Thoracic aorta (tissue), 2 donors: ENCODE results near the gene GPBP1L1. TPM values are rescaled to one million over a fixed set of nuclear protein-coding genes. Genes with fewer than 3 reads are reported as not detected.
"Not testable (repeated sequence)": the region's sequence is repeated elsewhere in the genome, so short reads cannot be mapped to it uniquely, and the experiment has no call there.

ENCODE experiments used
- ATAC-seq: fragments of 150-250 bp; one replicate; pipeline ENCODE4 v1.8.0; 2017; ENCODE audit warnings: low read depth; ENCODE audit not compliant: insufficient number of reproducible peaks, low FRiP score
- DNase-seq: peaks from one replicate; pipeline ENCODE4 v3.0.0-alpha.2; 2020; ENCODE audit warnings: low spot score
- H3K27ac ChIP-seq, 2 donors: fragments of 200-600 bp; sonication (generic); 1 replicate in 1 of 2; 2 replicates in 1 of 2; pipeline ENCODE4 v1.5.1; 2016; ENCODE audit warnings: mild to moderate bottlenecking in 2 of 2, moderate library complexity in 2 of 2
- H3K27me3 ChIP-seq: fragments of 200-600 bp; sonication (generic); replicated peaks from 2 replicates; pipeline ENCODE4 v1.6.0; 2016; ENCODE audit warnings: mild to moderate bottlenecking; ENCODE audit not compliant: insufficient read depth
- H3K36me3 ChIP-seq: fragments of 200-600 bp; sonication (generic); one replicate; pipeline ENCODE4 v1.5.1; 2016
- H3K4me1 ChIP-seq, 2 donors: fragments of 200-600 bp; sonication (generic); 1 replicate in 1 of 2; 2 replicates in 1 of 2; pipeline versions ENCODE4 v1.5.1 to v1.6.0; 2016; ENCODE audit warnings: low read depth in 2 of 2, mild to moderate bottlenecking in 1 of 2; ENCODE audit not compliant: control insufficient read depth in 1 of 2
- H3K4me3 ChIP-seq: fragments of 200-600 bp; sonication (generic); 2 replicates; pipeline ENCODE4 v1.5.1; 2016; ENCODE audit warnings: mild to moderate bottlenecking
- H3K9me3 ChIP-seq: fragments of 200-600 bp; sonication (generic); 2 replicates; pipeline ENCODE4 v1.5.1; 2016
- total RNA-seq, 2 donors: library from RNA; depleted of rRNA; stranded (reverse); fragments of >200 nt; gene quantifications; one replicate each; pipeline versions ENCODE4 v1.1.0 to v1.2.3, GENCODE V29; 2016
- TF ChIP-seq, protein P1 (sequence below): fragments of 200-600 bp; sonication (generic); IDR thresholded peaks from one replicate; pipeline ENCODE4 v1.5.1; 2019; ENCODE audit warnings: antibody characterized with exemption

GPBP1L1 gene, protein sequence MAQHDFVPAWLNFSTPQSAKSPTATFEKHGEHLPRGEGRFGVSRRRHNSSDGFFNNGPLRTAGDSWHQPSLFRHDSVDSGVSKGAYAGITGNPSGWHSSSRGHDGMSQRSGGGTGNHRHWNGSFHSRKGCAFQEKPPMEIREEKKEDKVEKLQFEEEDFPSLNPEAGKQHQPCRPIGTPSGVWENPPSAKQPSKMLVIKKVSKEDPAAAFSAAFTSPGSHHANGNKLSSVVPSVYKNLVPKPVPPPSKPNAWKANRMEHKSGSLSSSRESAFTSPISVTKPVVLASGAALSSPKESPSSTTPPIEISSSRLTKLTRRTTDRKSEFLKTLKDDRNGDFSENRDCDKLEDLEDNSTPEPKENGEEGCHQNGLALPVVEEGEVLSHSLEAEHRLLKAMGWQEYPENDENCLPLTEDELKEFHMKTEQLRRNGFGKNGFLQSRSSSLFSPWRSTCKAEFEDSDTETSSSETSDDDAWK
- total RNA-seq, result 100 to 1,000 TPM; 103 to 120 TPM

DNA sequence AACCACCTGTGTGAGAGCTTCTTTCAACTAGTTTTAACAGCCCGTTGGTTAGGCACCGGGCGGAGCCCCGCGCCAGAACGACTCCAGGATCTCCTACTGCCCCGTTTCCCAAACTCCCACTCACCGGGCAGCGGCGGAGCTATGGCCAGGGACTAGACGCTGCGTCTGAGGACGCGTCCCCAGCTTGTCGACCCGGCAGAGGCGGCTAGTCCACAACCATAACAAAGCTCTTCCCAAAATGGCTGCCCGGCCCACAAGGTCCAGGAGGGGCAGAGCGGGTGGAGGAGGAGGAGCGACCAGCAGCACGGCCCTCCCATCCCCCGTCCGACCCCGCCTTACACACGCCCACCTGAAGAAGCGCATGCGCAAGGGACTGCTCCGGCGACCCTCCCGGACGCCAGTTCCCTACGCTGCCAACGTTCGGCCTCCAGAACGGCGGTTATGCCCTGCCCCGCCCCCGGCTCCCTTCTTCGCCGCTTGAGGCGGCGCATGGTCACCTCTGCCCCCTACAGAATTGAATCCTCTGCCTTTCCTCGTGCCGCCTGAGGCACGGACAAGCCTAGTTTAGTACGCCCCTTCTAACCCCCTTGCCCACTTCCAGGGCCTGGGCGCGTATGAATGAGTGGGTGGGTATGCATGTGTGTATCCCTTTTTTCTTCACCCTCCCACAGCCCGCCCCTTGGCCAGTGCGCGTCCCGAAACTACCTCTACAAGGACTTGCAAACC is at the start of gene GPBP1L1:
Gene GPBP1L1, minus strand, starts transcription at position 246 of the 726 bp plus-strand sequence. CDS start 27,446 bp downstream, outside the sequence.
- peak within 1 kb of the TSS; percentile 95 for H3K4me3 ChIP-seq
- peak within 1 kb of the TSS; percentile 94 to 100 for H3K27ac ChIP-seq
- H3K4me1 ChIP-seq, result peaks cover 27 to 48% of the 10 kb centered on the region in 2 donors
- H3K9me3 ChIP-seq, result no peaks in the 10 kb centered on the region
- peak; percentile 78 for ATAC-seq
- no peaks in the 10 kb centered on the region for H3K27me3 ChIP-seq
- H3K36me3 ChIP-seq, result no peaks in the 10 kb centered on the region
- TF ChIP-seq, protein P1, sequence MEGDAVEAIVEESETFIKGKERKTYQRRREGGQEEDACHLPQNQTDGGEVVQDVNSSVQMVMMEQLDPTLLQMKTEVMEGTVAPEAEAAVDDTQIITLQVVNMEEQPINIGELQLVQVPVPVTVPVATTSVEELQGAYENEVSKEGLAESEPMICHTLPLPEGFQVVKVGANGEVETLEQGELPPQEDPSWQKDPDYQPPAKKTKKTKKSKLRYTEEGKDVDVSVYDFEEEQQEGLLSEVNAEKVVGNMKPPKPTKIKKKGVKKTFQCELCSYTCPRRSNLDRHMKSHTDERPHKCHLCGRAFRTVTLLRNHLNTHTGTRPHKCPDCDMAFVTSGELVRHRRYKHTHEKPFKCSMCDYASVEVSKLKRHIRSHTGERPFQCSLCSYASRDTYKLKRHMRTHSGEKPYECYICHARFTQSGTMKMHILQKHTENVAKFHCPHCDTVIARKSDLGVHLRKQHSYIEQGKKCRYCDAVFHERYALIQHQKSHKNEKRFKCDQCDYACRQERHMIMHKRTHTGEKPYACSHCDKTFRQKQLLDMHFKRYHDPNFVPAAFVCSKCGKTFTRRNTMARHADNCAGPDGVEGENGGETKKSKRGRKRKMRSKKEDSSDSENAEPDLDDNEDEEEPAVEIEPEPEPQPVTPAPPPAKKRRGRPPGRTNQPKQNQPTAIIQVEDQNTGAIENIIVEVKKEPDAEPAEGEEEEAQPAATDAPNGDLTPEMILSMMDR, result no peak
- DNase-seq, result peak; percentile 89

DNA sequence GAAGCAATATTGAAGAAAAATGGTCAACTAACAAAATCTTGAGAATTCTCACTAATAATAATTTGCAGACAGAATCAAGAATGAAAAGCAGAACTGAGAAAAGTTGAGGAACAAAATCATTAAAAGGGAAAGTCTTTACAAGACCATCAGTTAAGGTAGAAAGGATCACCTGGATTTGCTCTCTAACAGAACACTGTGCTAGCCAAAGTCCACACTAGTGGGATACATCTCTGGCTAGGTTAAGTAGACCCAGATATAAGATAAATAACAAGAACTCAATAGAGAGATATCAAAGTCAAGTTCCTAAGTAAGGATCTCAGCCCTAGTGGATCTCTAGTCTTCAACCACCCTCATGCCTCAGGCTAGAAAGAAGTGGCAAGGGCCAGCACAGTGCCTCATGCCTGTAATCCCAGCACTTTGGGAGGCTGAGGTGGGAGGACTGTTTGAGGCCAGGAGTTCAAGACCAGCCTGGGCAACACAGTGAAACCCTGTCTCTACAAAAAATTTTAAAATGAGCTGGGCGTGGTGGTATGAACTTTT is 44.5 kb upstream of the GPBP1L1 start:
- no peak for ATAC-seq
- Histone ChIP-seq H3K9me3 (no peaks in the 10 kb centered on the region), H3K27me3 (no peaks in the 10 kb centered on the region), H3K4me3 (no peak overlapping the region), H3K4me1 (no peaks in the 10 kb centered on the region), H3K36me3 (peaks cover 3% of the 10 kb centered on the region), H3K27ac (no peak overlapping the region)
- TF ChIP-seq, protein P1, result no peak
- no peak for DNase-seq

DNA sequence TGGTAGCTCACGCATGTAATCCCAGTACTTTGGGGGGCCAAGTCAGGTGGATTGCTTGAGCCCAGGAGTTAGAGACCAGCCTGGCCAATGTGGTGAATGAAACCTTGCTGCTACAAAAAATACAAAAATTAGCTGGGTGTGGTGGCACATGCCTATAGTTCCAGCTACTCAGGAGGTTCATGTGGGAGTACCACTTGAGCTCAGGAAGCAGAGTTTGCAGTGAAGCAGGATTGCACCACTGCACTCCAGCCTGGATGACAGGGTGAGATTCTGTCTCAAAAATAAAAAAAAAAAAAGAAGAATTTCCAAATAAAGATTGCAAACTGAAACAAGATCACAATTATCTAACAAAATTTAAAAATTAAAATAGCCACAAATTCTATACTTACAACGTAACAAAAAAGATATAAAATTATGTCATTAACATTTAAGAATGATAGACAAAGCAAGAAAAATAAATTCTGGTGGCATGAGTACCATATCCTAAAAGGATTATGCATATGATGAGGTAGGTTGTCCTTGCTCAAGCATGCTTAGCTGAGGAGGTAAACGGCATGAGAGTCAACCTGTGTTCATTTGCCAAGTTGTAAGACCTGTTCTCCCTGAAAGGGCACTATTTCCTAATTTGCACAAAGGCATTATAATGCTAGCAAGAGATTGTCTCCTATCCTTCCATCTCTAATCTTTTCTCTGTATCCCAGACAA is 43.9 kb upstream of the GPBP1L1 start:
- no peaks in the 10 kb centered on the region for H3K27me3 ChIP-seq
- no peaks in the 10 kb centered on the region for H3K9me3 ChIP-seq
- DNase-seq (no peak), ATAC-seq (no peak)
- no peak overlapping the region for H3K27ac ChIP-seq
- TF ChIP-seq, protein P1, result no peak
- no peak overlapping the region for H3K4me3 ChIP-seq
- H3K4me1 ChIP-seq, result no peaks in the 10 kb centered on the region
- peaks cover 3% of the 10 kb centered on the region for H3K36me3 ChIP-seq

DNA sequence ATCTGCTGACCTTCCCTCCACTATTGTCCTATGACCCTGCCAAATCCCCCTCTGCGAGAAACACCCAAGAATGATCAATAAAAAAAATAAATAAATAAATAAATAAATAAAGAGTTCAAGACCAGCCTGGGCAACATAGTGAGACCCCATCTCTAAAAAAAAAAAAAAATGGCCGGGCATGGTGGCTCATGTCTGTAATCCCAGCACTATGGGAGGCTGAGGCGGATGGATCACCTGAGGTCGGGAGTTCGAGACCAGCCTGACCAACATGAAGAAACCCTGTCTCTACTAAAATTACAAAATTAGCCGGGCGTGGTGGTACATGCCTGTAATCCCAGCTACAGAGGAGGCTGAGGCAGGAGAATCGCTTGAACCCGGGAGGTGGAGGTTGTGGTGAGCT is 39.7 kb upstream of the GPBP1L1 start:
- not testable (repeated sequence) for H3K27me3 ChIP-seq, H3K27ac ChIP-seq, H3K9me3 ChIP-seq, H3K4me1 ChIP-seq, ATAC-seq, DNase-seq, H3K36me3 ChIP-seq, H3K4me3 ChIP-seq

DNA sequence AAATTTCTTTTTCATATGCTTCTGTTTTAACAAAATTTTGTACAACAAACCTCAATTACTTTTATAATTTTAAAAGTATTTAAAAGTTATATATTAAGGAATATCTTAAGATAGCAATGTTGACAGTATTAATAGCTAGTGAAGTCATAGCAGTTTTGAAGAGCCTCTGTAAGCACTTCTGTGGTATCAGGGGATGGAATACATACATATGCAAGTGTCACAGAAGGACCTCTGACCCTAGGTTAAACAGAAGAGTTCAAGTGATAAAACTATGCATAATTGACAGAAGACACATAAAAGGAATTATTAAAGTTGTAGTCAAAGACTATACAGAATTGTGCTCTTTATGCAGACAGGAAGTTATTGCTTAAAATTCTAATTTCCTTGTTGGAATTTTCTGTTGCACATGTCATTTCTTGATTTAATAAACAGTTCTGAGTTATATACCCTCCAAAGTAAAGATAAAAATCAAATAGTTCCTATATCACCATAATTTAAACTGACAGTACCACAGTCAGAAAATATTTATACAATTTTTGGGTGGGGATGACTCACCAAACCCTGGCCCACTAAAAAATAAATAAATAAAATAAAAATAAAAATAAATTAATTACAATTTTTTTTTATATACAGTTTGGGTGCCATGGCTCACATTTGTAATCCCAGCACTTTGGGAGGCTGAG is 37.1 kb upstream of the GPBP1L1 start:
- H3K27ac ChIP-seq, result no peak overlapping the region
- no peaks in the 10 kb centered on the region for H3K4me1 ChIP-seq
- no peaks in the 10 kb centered on the region for H3K9me3 ChIP-seq
- H3K36me3 ChIP-seq, result peaks cover under 1% of the 10 kb centered on the region
- H3K4me3 ChIP-seq, result no peak overlapping the region
- H3K27me3 ChIP-seq, result no peaks in the 10 kb centered on the region
- DNase-seq (no peak), ATAC-seq (no peak)
- TF ChIP-seq, protein P1, result no peak
